ENCODE results near the gene FBF1.

DNA sequence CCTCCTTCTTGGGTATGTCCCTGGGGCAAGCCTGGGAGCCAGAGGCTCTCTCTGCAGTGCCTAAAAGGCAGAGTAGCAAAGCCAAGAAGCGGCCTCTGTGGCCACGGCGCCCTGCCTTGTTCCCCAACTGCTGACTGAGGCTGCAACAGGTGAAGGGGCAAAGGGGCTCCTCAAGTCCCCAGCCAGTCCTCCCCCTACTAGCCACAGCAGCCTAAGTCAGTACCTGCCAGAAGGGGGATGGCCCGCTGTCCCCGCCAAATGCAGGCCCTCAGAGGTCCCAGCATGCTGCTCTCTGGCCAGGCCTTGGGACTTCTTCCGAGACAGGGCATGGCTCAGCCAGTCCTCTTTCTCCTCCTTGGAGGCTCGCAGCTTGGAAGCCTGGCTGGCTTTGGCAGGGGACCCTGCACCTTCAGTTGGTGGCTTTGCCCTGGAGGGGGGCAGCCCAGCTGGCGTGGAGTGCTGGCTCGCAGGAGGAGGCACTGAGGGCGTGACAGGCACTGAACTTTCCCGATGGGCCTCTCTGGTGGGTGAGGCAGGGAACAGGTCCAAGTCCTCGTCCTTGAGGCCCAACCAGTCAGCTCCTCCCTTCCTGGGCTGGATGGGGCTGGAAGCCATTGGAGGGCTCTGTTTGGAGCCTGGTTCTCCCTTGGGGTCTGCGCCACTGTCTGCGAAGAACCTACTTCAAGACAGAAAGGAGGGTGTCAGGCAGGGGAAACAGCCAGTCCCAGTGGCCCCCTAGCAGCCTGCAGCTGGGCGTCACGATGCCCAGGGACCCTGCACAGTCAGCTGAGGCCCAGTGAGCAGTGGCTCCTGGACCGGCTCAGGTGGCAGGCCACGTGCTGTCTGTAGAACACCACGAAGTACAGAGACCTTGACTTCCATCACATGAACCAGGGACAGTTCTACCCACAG is 17.6 kb downstream of the FBF1 start:
- TF ChIP-seq CTCF (conservative IDR thresholded peaks at IDR 0.05 in 1 of 2, IDR thresholded peaks at IDR 0.05 in 1 of 2; ENCODE audit: extremely low read depth in 1 of 2, insufficient read depth in 1 of 2, low read depth in 1 of 2, low read length in 2 of 2) (no peak), EZH2 (IDR thresholded peaks at IDR 0.05; ENCODE audit: borderline replicate concordance, low read length) (no peak)
